ENCODE measurements around the gene SERINC1.

Gene SERINC1

GRCh38 chr6:122432816-122433215, 38.8 kb downstream of the SERINC1 start:
- H3K27me3 ChIP-seq (ENCODE audit: control insufficient read depth, insufficient read depth, low read length): no peaks in the 10 kb centered on the region
- no peak overlapping the region for H3K4me3 ChIP-seq (ENCODE audit: low read depth, low read length)
- H3K9me3 ChIP-seq (ENCODE audit: control insufficient read depth, insufficient read depth, low read depth, low read length): peaks cover under 1% of the 10 kb centered on the region; the same call in 1 of the 2 replicates
- H3K4me1 ChIP-seq (ENCODE audit: control insufficient read depth, insufficient read depth, low read length): no peaks in the 10 kb centered on the region
- no peak overlapping the region for H3K27ac ChIP-seq (ENCODE audit: low read depth, low read length)
- peaks cover 54% of the 10 kb centered on the region for H3K36me3 ChIP-seq (ENCODE audit: control insufficient read depth, insufficient read depth, low read length)
- no peak overlapping the region for H3K9ac ChIP-seq (ENCODE audit: low read length)

- H3K4me3 ChIP-seq (ENCODE audit: low read depth, low read length): no peak overlapping the region
- no peak overlapping the region for H3K27ac ChIP-seq (ENCODE audit: low read depth, low read length)
- peaks cover 55% of the 10 kb centered on the region for H3K36me3 ChIP-seq (ENCODE audit: control insufficient read depth, insufficient read depth, low read length)
- H3K9me3 ChIP-seq (ENCODE audit: control insufficient read depth, insufficient read depth, low read depth, low read length): no peaks in the 10 kb centered on the region
- H3K27me3 ChIP-seq (ENCODE audit: control insufficient read depth, insufficient read depth, low read length): no peaks in the 10 kb centered on the region
- no peaks in the 10 kb centered on the region for H3K4me1 ChIP-seq (ENCODE audit: control insufficient read depth, insufficient read depth, low read length)
- H3K9ac ChIP-seq (ENCODE audit: low read length): no peak overlapping the region
These were observed 39.8 kb downstream of the SERINC1 start for GRCh38 chr6:122431780-122432179.

GRCh38 chr6:122429323-122429722, 42.3 kb downstream of the SERINC1 start:
- Histone ChIP-seq H3K4me3 (ENCODE audit: low read depth, low read length) (no peak overlapping the region), H3K27me3 (ENCODE audit: control insufficient read depth, insufficient read depth, low read length) (no peaks in the 10 kb centered on the region), H3K27ac (ENCODE audit: low read depth, low read length) (no peak overlapping the region), H3K36me3 (ENCODE audit: control insufficient read depth, insufficient read depth, low read length) (peaks cover 58% of the 10 kb centered on the region), H3K4me1 (ENCODE audit: control insufficient read depth, insufficient read depth, low read length) (no peaks in the 10 kb centered on the region), H3K9ac (ENCODE audit: low read length) (no peak overlapping the region), H3K9me3 (ENCODE audit: control insufficient read depth, insufficient read depth, low read depth, low read length) (no peaks in the 10 kb centered on the region)

- Histone ChIP-seq H3K4me1 (ENCODE audit: control insufficient read depth, insufficient read depth, low read length) (no peaks in the 10 kb centered on the region), H3K36me3 (ENCODE audit: control insufficient read depth, insufficient read depth, low read length) (peaks cover 62% of the 10 kb centered on the region), H3K9ac (ENCODE audit: low read length) (no peak overlapping the region), H3K27ac (ENCODE audit: low read depth, low read length) (no peak overlapping the region), H3K27me3 (ENCODE audit: control insufficient read depth, insufficient read depth, low read length) (no peaks in the 10 kb centered on the region), H3K9me3 (ENCODE audit: control insufficient read depth, insufficient read depth, low read depth, low read length) (no peaks in the 10 kb centered on the region), H3K4me3 (ENCODE audit: low read depth, low read length) (no peak overlapping the region)
These were observed 42.8 kb downstream of the SERINC1 start for GRCh38 chr6:122428781-122429180.

- Histone ChIP-seq H3K9me3 (ENCODE audit: control insufficient read depth, insufficient read depth, low read depth, low read length) (no peaks in the 10 kb centered on the region), H3K9ac (ENCODE audit: low read length) (no peak overlapping the region), H3K4me1 (ENCODE audit: control insufficient read depth, insufficient read depth, low read length) (no peaks in the 10 kb centered on the region), H3K27ac (ENCODE audit: low read depth, low read length) (no peak overlapping the region), H3K36me3 (ENCODE audit: control insufficient read depth, insufficient read depth, low read length) (peaks cover 62% of the 10 kb centered on the region), H3K4me3 (ENCODE audit: low read depth, low read length) (no peak overlapping the region), H3K27me3 (ENCODE audit: control insufficient read depth, insufficient read depth, low read length) (no peaks in the 10 kb centered on the region)
These were observed 45.0 kb downstream of the SERINC1 start for GRCh38 chr6:122426597-122426996.

- no peak overlapping the region for H3K9ac ChIP-seq (ENCODE audit: low read length)
- no peaks in the 10 kb centered on the region for H3K4me1 ChIP-seq (ENCODE audit: control insufficient read depth, insufficient read depth, low read length)
- H3K4me3 ChIP-seq (ENCODE audit: low read depth, low read length): no peak overlapping the region
- H3K9me3 ChIP-seq (ENCODE audit: control insufficient read depth, insufficient read depth, low read depth, low read length): no peaks in the 10 kb centered on the region
- H3K27me3 ChIP-seq (ENCODE audit: control insufficient read depth, insufficient read depth, low read length): no peaks in the 10 kb centered on the region
- H3K36me3 ChIP-seq (ENCODE audit: control insufficient read depth, insufficient read depth, low read length): peaks cover 64% of the 10 kb centered on the region
- no peak overlapping the region for H3K27ac ChIP-seq (ENCODE audit: low read depth, low read length)
These were observed 47.9 kb downstream of the SERINC1 start for GRCh38 chr6:122423734-122424133.

- Histone ChIP-seq H3K27ac (ENCODE audit: low read depth, low read length) (no peak overlapping the region), H3K4me3 (ENCODE audit: low read depth, low read length) (no peak overlapping the region), H3K4me1 (ENCODE audit: control insufficient read depth, insufficient read depth, low read length) (no peaks in the 10 kb centered on the region), H3K36me3 (ENCODE audit: control insufficient read depth, insufficient read depth, low read length) (peaks cover 60% of the 10 kb centered on the region), H3K9ac (ENCODE audit: low read length) (no peak overlapping the region), H3K9me3 (ENCODE audit: control insufficient read depth, insufficient read depth, low read depth, low read length) (no peaks in the 10 kb centered on the region), H3K27me3 (ENCODE audit: control insufficient read depth, insufficient read depth, low read length) (no peaks in the 10 kb centered on the region)
These were observed 48.9 kb downstream of the SERINC1 start for GRCh38 chr6:122422614-122423267.

- Histone ChIP-seq H3K9ac (ENCODE audit: low read length) (no peak overlapping the region), H3K36me3 (ENCODE audit: control insufficient read depth, insufficient read depth, low read length) (peaks cover 53% of the 10 kb centered on the region), H3K9me3 (ENCODE audit: control insufficient read depth, insufficient read depth, low read depth, low read length) (no peaks in the 10 kb centered on the region), H3K27me3 (ENCODE audit: control insufficient read depth, insufficient read depth, low read length) (no peaks in the 10 kb centered on the region), H3K27ac (ENCODE audit: low read depth, low read length) (no peak overlapping the region), H3K4me3 (ENCODE audit: low read depth, low read length) (no peak overlapping the region), H3K4me1 (ENCODE audit: control insufficient read depth, insufficient read depth, low read length) (no peaks in the 10 kb centered on the region)
These were observed 49.6 kb downstream of the SERINC1 start for GRCh38 chr6:122422003-122422402.

GRCh38 chr6:122416825-122417224, 54.8 kb downstream of the SERINC1 start:
- Histone ChIP-seq H3K9ac (ENCODE audit: low read length) (no peak overlapping the region), H3K9me3 (ENCODE audit: control insufficient read depth, insufficient read depth, low read depth, low read length) (no peaks in the 10 kb centered on the region), H3K4me3 (ENCODE audit: low read depth, low read length) (no peak overlapping the region), H3K36me3 (ENCODE audit: control insufficient read depth, insufficient read depth, low read length) (peaks cover 41% of the 10 kb centered on the region), H3K4me1 (ENCODE audit: control insufficient read depth, insufficient read depth, low read length) (no peaks in the 10 kb centered on the region), H3K27ac (ENCODE audit: low read depth, low read length) (no peak overlapping the region), H3K27me3 (ENCODE audit: control insufficient read depth, insufficient read depth, low read length) (no peaks in the 10 kb centered on the region)

GRCh38 chr6:122412001-122412400, 59.6 kb downstream of the SERINC1 start:
- Histone ChIP-seq H3K27ac (ENCODE audit: low read depth, low read length) (no peak overlapping the region), H3K36me3 (ENCODE audit: control insufficient read depth, insufficient read depth, low read length) (peaks cover 21% of the 10 kb centered on the region), H3K9ac (ENCODE audit: low read length) (no peak overlapping the region), H3K4me1 (ENCODE audit: control insufficient read depth, insufficient read depth, low read length) (no peaks in the 10 kb centered on the region), H3K27me3 (ENCODE audit: control insufficient read depth, insufficient read depth, low read length) (no peaks in the 10 kb centered on the region), H3K9me3 (ENCODE audit: control insufficient read depth, insufficient read depth, low read depth, low read length) (no peaks in the 10 kb centered on the region), H3K4me3 (ENCODE audit: low read depth, low read length) (no peak overlapping the region)

- no peaks in the 10 kb centered on the region for H3K9me3 ChIP-seq (ENCODE audit: control insufficient read depth, insufficient read depth, low read depth, low read length)
- no peak overlapping the region for H3K9ac ChIP-seq (ENCODE audit: low read length)
- H3K27me3 ChIP-seq (ENCODE audit: control insufficient read depth, insufficient read depth, low read length): no peaks in the 10 kb centered on the region
- H3K27ac ChIP-seq (ENCODE audit: low read depth, low read length): no peak overlapping the region
- peaks cover 4% of the 10 kb centered on the region; the same call in 1 of the 2 replicates for H3K36me3 ChIP-seq (ENCODE audit: control insufficient read depth, insufficient read depth, low read length)
- H3K4me3 ChIP-seq (ENCODE audit: low read depth, low read length): no peak overlapping the region
- H3K4me1 ChIP-seq (ENCODE audit: control insufficient read depth, insufficient read depth, low read length): peaks cover 10% of the 10 kb centered on the region; the same call in 1 of the 2 replicates
These were observed 62.7 kb downstream of the SERINC1 start for GRCh38 chr6:122408702-122409458.
